Measurements from ENCODE around the gene BTBD9.

BTBD9 gene

DNA sequence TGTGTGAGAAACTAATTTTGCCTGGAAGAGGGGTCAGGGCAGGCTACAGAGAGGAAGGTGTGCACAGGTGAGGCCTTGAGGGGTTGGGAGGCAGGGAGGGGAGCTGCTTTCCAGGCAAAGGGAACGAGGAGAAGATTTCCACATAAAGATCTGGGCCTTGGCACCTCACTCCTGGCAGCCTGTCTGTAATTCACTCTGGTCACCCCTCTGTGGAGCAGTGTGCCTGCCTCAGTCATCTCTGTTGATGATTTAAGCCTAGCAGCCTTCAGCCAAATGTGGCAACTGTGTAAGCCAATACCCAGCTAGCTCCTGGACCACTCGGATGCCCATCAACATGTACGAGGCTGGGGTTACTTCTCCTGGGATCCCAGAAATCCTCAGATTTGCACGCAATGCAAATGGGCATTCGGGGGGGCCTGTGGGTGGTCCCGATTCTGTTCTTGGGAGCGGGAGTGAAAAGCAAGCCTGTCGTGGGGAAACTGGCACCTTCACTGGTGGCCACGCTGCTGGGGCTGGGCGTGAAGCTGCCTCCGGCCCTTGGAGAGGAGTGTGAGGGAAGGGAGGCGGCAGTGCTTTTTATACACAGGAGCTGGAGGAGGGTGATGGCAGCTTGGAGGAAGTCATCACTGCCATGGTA lies 459.8 kb downstream of the BTBD9 start:
- Histone ChIP-seq H3K27ac (ENCODE audit: low read depth, low read length) (no peak overlapping the region), H3K36me3 (ENCODE audit: control insufficient read depth in 5 of 5, insufficient read depth in 5 of 5, low read length in 5 of 5) (peaks cover 0 to 14% (median 0%) of the 10 kb centered on the region in 5 donors), H3K9me3 (ENCODE audit: control insufficient read depth in 5 of 5, low read length in 5 of 5) (no peaks in the 10 kb centered on the region), H3K27me3 (ENCODE audit: control insufficient read depth in 5 of 5, insufficient read depth in 4 of 5, low read length in 5 of 5) (no peaks in the 10 kb centered on the region), H3K9ac (ENCODE audit: low read length in 5 of 5) (no peak overlapping the region), H3K4me1 (ENCODE audit: control insufficient read depth in 5 of 5, insufficient read depth in 5 of 5, low read length in 5 of 5) (peaks cover 0 to 3% (median 0%) of the 10 kb centered on the region in 5 donors), H3K4me3 (ENCODE audit: low read depth in 1 of 5, low read length in 5 of 5) (no peak overlapping the region)

DNA sequence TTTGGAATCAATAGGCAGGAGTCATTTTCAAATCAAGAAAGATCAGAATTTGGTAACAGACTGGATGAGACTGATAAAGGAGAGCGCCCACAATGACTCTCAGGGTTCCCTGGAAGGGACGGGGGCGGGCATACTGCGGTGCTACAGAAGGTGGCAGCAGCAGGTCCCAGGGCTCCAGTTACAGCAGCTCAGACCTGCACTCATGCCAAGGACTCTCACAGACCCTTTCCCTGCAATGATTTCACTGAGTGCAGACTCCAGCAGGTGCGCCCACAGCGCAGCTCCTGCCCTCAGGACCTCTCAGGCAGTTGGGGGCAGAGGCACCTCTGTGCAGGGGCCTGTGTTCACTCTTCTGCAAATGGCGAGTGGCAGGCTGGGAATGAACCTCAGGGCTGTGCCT lies 460.4 kb downstream of the BTBD9 start:
- Histone ChIP-seq H3K27ac (ENCODE audit: low read depth, low read length) (no peak overlapping the region), H3K4me1 (ENCODE audit: control insufficient read depth in 5 of 5, insufficient read depth in 5 of 5, low read length in 5 of 5) (peaks cover 0 to 3% (median 0%) of the 10 kb centered on the region in 5 donors), H3K36me3 (ENCODE audit: control insufficient read depth in 5 of 5, insufficient read depth in 5 of 5, low read length in 5 of 5) (peaks cover 0 to 16% (median 0%) of the 10 kb centered on the region in 5 donors), H3K9ac (ENCODE audit: low read length in 5 of 5) (no peak overlapping the region), H3K4me3 (ENCODE audit: low read depth in 1 of 5, low read length in 5 of 5) (no peak overlapping the region), H3K27me3 (ENCODE audit: control insufficient read depth in 5 of 5, insufficient read depth in 4 of 5, low read length in 5 of 5) (no peaks in the 10 kb centered on the region), H3K9me3 (ENCODE audit: control insufficient read depth in 5 of 5, low read length in 5 of 5) (no peaks in the 10 kb centered on the region)

DNA sequence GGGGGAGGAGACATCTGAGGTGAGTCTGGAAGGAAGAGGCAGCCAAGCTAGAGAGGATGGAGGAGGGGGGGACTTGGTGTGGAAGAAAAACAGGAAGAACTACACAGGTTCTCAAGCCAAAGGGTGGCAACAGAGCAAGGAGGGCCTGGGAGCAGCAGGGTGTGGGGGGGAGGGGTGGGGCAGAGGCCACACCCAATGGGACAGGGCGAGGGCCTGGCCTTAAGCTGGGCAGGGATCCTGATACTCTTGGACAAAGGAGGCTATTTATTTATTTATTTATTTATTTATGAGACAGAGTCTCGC lies 461.2 kb downstream of the BTBD9 start:
- peaks cover 0 to 3% (median 0%) of the 10 kb centered on the region in 5 donors for H3K4me1 ChIP-seq (ENCODE audit: control insufficient read depth in 5 of 5, insufficient read depth in 5 of 5, low read length in 5 of 5)
- no peaks in the 10 kb centered on the region for H3K9me3 ChIP-seq (ENCODE audit: control insufficient read depth in 5 of 5, low read length in 5 of 5)
- H3K9ac ChIP-seq (ENCODE audit: low read length in 5 of 5), result no peak overlapping the region
- no peaks in the 10 kb centered on the region for H3K27me3 ChIP-seq (ENCODE audit: control insufficient read depth in 5 of 5, insufficient read depth in 4 of 5, low read length in 5 of 5)
- peaks cover 0 to 20% (median 4%) of the 10 kb centered on the region in 5 donors for H3K36me3 ChIP-seq (ENCODE audit: control insufficient read depth in 5 of 5, insufficient read depth in 5 of 5, low read length in 5 of 5)
- H3K4me3 ChIP-seq (ENCODE audit: low read depth in 1 of 5, low read length in 5 of 5), result no peak overlapping the region
- no peak overlapping the region for H3K27ac ChIP-seq (ENCODE audit: low read depth, low read length)

DNA sequence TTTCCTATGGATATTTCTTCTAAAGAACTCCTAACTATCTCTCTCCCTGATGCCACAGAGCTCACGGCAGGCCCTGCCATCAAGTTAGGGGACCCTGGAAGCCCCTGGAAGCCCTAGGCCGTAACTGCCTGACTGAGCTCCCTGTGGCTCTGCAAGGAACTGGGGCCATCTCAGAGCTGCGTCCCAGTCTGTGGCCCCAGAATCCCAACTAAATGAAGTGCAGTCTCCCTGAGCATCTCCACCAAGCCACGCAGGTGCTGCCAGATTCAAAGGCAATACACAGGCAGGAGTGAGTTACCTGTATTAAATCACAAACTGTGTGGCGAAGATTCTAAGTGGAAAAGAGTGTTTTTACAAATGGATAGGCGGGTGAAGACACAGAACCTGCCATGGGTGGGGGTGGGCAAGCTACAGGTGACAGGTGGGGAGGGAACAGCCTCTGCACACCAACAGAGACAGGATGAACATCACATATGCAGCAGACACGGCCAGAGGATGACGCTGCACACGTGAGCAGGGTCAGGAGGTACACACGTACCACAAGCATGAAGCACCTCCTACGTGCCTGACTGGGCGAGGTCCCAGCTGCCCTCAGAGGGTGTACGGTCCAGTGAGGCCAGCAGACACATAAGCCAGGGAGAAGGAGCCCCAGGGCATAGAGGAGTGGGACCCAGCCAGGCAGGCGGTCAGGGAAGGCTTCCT lies 461.7 kb downstream of the BTBD9 start:
- Histone ChIP-seq H3K36me3 (ENCODE audit: control insufficient read depth in 5 of 5, insufficient read depth in 5 of 5, low read length in 5 of 5) (peaks cover 0 to 20% (median 5%) of the 10 kb centered on the region in 5 donors), H3K27ac (ENCODE audit: low read depth, low read length) (no peak overlapping the region)

DNA sequence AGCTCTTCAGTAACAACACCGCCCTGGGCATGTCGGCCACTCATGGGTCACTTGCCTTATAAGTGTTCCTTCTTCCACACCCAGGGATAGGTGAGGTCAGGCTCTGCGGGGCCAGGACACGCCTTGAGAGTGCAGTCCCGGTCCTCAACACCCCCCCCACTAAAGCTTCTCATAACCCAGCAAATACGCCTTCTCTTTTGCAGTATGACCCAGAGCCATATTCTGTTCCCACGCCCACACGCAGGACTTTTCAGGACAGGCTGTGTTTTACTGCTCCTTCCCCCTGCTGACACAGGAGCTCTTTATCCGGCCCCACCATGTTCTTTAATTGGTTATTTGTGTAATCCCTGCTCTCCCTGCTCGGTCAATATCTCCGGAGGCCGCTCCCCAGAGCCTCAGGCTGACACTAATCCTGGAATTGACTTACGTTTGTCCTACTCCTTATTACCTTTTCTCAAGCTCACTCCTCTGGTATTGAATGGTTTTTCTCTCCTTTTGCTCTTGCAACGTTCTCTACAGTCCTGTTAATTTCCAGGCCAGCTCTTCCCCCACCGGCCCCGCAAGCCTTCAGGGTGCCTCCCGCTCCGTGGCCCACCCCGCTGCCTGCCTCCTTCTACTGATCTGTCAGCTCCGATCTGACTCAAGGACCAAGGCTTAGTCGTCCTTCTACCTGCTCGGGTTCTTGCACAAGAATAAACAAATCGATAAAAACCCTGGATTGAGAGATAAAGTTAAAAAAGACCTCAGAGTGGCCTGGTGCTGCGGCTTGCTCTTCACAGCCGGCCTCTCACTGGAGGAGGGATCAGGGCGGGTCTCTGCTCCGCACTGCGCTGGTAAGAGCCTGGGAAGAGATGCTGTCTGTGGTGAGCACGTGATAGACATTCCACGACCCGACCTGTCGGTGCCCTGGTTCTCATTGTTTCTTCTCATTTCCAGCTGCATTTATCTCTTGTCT lies 462.7 kb downstream of the BTBD9 start:
- H3K9ac ChIP-seq (ENCODE audit: low read length in 5 of 5), result no peak overlapping the region
- peaks cover 0 to 15% (median 5%) of the 10 kb centered on the region in 5 donors for H3K4me1 ChIP-seq (ENCODE audit: control insufficient read depth in 5 of 5, insufficient read depth in 5 of 5, low read length in 5 of 5)
- H3K9me3 ChIP-seq (ENCODE audit: control insufficient read depth in 5 of 5, low read length in 5 of 5), result no peaks in the 10 kb centered on the region
- no peak overlapping the region for H3K4me3 ChIP-seq (ENCODE audit: low read depth in 1 of 5, low read length in 5 of 5)
- no peaks in the 10 kb centered on the region for H3K27me3 ChIP-seq (ENCODE audit: control insufficient read depth in 5 of 5, insufficient read depth in 4 of 5, low read length in 5 of 5)
- peaks cover 0 to 20% (median 5%) of the 10 kb centered on the region in 5 donors for H3K36me3 ChIP-seq (ENCODE audit: control insufficient read depth in 5 of 5, insufficient read depth in 5 of 5, low read length in 5 of 5)
- H3K27ac ChIP-seq (ENCODE audit: low read depth, low read length), result no peak overlapping the region

More for the DNA sequence above, 461.7 kb downstream of the BTBD9 start:
- no peak overlapping the region for H3K9ac ChIP-seq (ENCODE audit: low read length in 5 of 5)
- H3K9me3 ChIP-seq (ENCODE audit: control insufficient read depth in 5 of 5, low read length in 5 of 5), result no peaks in the 10 kb centered on the region
- no peak overlapping the region for H3K4me3 ChIP-seq (ENCODE audit: low read depth in 1 of 5, low read length in 5 of 5)
- peaks cover 0 to 8% (median 2%) of the 10 kb centered on the region in 5 donors for H3K4me1 ChIP-seq (ENCODE audit: control insufficient read depth in 5 of 5, insufficient read depth in 5 of 5, low read length in 5 of 5)
- H3K27me3 ChIP-seq (ENCODE audit: control insufficient read depth in 5 of 5, insufficient read depth in 4 of 5, low read length in 5 of 5), result no peaks in the 10 kb centered on the region

DNA sequence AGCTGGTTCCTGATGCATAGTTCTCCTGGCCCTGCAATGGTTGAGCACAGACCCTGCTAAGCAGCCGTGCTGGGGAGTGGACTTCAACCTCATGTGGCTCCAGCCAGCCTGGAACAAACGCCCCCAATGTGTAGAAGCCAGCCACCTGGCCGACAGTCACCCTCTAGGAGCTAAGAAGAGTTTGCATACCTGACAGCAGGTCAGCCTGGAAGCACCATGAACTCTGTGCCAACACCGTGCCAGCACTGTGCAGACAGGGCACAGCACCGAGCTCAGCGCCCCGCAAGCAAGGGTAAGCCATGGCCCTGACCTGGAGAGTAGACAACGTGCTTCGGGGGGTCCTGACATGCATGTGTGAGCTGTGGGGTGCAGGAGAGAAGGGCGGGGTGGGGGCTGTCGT lies 463.9 kb downstream of the BTBD9 start:
- Histone ChIP-seq H3K9me3 (ENCODE audit: control insufficient read depth in 5 of 5, low read length in 5 of 5) (no peaks in the 10 kb centered on the region), H3K27ac (ENCODE audit: low read depth, low read length) (no peak overlapping the region), H3K4me1 (ENCODE audit: control insufficient read depth in 5 of 5, insufficient read depth in 5 of 5, low read length in 5 of 5) (peaks cover 0 to 15% (median 5%) of the 10 kb centered on the region in 5 donors)

DNA sequence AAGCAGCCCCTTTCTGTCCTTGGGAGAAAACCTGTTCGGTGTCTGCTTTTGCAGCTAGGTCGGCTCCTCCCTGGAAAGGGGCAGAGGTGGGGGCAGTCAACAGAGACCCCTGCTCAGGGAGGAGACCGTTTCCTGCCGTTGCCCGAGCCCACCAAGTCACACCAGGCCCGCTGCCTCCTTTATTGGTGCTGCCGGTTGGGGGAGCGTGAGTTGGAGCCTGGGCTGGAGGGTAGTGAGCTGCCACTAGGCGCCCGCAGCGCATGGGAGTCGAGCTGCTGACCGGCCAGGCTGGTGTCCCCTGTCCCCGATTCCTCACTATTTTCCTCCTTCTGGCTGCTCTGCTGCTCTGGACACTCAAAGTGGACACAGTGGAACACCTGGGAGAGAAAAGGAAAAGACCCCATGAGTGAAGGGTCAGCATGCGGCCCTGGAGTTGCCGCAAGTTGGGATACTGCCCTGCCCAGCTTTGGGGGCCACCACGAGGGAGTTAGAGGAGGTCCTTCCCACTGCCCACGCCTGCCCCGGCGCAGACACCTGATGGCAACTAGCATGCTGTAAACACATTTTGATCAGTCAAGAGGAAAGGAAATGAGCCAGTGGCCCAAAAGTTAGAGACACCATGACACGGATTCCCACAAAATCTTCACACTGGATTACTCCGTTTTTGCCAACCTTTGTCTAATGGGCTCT lies 464.8 kb downstream of the BTBD9 start:
- H3K9me3 ChIP-seq (ENCODE audit: control insufficient read depth in 5 of 5, low read length in 5 of 5), result no peaks in the 10 kb centered on the region
- H3K9ac ChIP-seq (ENCODE audit: low read length in 5 of 5), result no peak overlapping the region
- peaks cover 0 to 15% (median 5%) of the 10 kb centered on the region in 5 donors for H3K4me1 ChIP-seq (ENCODE audit: control insufficient read depth in 5 of 5, insufficient read depth in 5 of 5, low read length in 5 of 5)
- peaks cover 0 to 20% (median 5%) of the 10 kb centered on the region in 5 donors for H3K36me3 ChIP-seq (ENCODE audit: control insufficient read depth in 5 of 5, insufficient read depth in 5 of 5, low read length in 5 of 5)
- H3K4me3 ChIP-seq (ENCODE audit: low read depth in 1 of 5, low read length in 5 of 5), result no peak overlapping the region
- H3K27ac ChIP-seq (ENCODE audit: low read depth, low read length), result no peak overlapping the region
- H3K27me3 ChIP-seq (ENCODE audit: control insufficient read depth in 5 of 5, insufficient read depth in 4 of 5, low read length in 5 of 5), result no peaks in the 10 kb centered on the region

More for the DNA sequence above, 463.9 kb downstream of the BTBD9 start:
- no peak overlapping the region for H3K9ac ChIP-seq (ENCODE audit: low read length in 5 of 5)
- H3K27me3 ChIP-seq (ENCODE audit: control insufficient read depth in 5 of 5, insufficient read depth in 4 of 5, low read length in 5 of 5), result no peaks in the 10 kb centered on the region
- no peak overlapping the region for H3K4me3 ChIP-seq (ENCODE audit: low read depth in 1 of 5, low read length in 5 of 5)
- H3K36me3 ChIP-seq (ENCODE audit: control insufficient read depth in 5 of 5, insufficient read depth in 5 of 5, low read length in 5 of 5), result peaks cover 0 to 20% (median 5%) of the 10 kb centered on the region in 5 donors

DNA sequence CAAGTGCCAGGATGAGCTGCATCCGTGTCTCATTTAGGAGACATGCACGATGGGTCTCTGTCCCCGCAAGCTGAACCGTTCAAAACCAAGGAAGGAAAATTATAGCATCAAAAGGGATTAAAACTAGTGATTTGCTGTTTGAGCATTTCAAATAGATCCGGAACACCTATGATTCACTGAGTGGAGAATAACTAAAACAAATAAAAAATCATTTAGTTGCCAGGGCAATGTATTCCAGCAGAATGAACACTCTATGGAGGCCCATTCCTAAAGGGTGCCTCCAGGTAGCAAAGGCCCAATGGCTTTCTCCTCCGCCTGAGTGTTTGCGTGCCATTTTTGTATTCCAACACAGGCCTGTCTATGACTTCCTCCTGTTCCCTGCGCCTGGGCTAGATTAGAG lies 465.4 kb downstream of the BTBD9 start:
- Histone ChIP-seq H3K9me3 (ENCODE audit: control insufficient read depth in 5 of 5, low read length in 5 of 5) (no peaks in the 10 kb centered on the region), H3K9ac (ENCODE audit: low read length in 5 of 5) (no peak overlapping the region), H3K4me1 (ENCODE audit: control insufficient read depth in 5 of 5, insufficient read depth in 5 of 5, low read length in 5 of 5) (peaks cover 0 to 15% (median 5%) of the 10 kb centered on the region in 5 donors), H3K27me3 (ENCODE audit: control insufficient read depth in 5 of 5, insufficient read depth in 4 of 5, low read length in 5 of 5) (no peaks in the 10 kb centered on the region), H3K36me3 (ENCODE audit: control insufficient read depth in 5 of 5, insufficient read depth in 5 of 5, low read length in 5 of 5) (peaks cover 0 to 20% (median 5%) of the 10 kb centered on the region in 5 donors), H3K27ac (ENCODE audit: low read depth, low read length) (no peak overlapping the region), H3K4me3 (ENCODE audit: low read depth in 1 of 5, low read length in 5 of 5) (no peak overlapping the region)

DNA sequence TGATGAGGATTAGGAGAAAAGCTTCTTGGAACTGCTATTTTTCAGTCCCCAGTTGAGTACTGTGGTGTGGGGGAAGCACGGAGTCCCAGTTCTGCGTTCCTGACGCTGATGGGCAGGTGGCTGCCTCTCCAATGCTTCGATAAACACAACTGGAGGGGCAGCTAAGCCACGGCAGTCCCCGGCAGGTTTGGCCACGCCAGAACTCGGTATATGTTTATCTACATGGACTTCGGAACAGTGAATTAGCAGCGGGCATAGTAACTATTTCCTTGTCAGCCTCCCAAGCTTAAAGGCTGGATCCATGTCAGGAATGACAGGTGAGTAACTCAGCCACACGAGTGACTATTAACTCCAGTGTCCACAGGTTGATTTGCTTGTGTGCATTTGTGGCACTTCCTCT lies 465.8 kb downstream of the BTBD9 start:
- H3K4me3 ChIP-seq (ENCODE audit: low read depth in 1 of 5, low read length in 5 of 5), result no peak overlapping the region

More for the DNA sequence above, 465.8 kb downstream of the BTBD9 start:
- H3K27me3 ChIP-seq (ENCODE audit: control insufficient read depth in 5 of 5, insufficient read depth in 4 of 5, low read length in 5 of 5), result no peaks in the 10 kb centered on the region
- H3K27ac ChIP-seq (ENCODE audit: low read depth, low read length), result no peak overlapping the region
- H3K9ac ChIP-seq (ENCODE audit: low read length in 5 of 5), result no peak overlapping the region
- no peaks in the 10 kb centered on the region for H3K9me3 ChIP-seq (ENCODE audit: control insufficient read depth in 5 of 5, low read length in 5 of 5)
- peaks cover 0 to 20% (median 5%) of the 10 kb centered on the region in 5 donors for H3K36me3 ChIP-seq (ENCODE audit: control insufficient read depth in 5 of 5, insufficient read depth in 5 of 5, low read length in 5 of 5)
- H3K4me1 ChIP-seq (ENCODE audit: control insufficient read depth in 5 of 5, insufficient read depth in 5 of 5, low read length in 5 of 5), result peaks cover 0 to 15% (median 5%) of the 10 kb centered on the region in 5 donors
